Activated CD4-positive, alpha-beta T cell treated with anti-CD3 and anti-CD28 coated beads for 24 hours (primary cell): ENCODE results near the gene ALLC.
"Not testable (repeated sequence)": the region's sequence is repeated elsewhere in the genome, so short reads cannot be mapped to it uniquely, and the experiment has no call there.

Experiments used
- DNase-seq, 2 donors: peaks; one replicate each; pipeline ENCODE4 v3.0.0-alpha.2; 2020; ENCODE audit warnings: low read depth in 2 of 2

Gene ALLC

DNA sequence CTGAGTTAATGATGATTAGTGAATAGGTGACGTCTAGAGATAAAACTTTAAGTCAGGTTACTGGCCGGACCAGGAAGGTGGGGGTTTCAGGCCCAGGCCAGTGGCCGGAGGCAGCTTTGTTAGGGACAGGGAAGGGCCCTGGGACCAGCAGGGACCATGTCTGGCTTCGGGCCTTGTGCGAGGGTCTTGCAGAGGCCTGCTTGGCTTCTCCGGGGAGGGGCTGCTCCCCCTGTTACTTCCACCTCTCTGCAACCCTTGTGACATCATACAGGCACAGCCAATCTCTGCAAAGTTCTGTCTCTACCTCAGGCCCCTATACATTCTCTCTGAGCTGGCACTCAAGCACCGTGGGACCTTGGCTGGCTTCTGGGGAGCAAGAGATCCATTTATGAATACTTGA, at the start of gene ALLC:
TSS of gene ALLC (plus strand) at position 320 of the 400 bp plus-strand sequence. CDS start 12,958 bp downstream, outside the sequence.
- DNase-seq = no peak

DNA sequence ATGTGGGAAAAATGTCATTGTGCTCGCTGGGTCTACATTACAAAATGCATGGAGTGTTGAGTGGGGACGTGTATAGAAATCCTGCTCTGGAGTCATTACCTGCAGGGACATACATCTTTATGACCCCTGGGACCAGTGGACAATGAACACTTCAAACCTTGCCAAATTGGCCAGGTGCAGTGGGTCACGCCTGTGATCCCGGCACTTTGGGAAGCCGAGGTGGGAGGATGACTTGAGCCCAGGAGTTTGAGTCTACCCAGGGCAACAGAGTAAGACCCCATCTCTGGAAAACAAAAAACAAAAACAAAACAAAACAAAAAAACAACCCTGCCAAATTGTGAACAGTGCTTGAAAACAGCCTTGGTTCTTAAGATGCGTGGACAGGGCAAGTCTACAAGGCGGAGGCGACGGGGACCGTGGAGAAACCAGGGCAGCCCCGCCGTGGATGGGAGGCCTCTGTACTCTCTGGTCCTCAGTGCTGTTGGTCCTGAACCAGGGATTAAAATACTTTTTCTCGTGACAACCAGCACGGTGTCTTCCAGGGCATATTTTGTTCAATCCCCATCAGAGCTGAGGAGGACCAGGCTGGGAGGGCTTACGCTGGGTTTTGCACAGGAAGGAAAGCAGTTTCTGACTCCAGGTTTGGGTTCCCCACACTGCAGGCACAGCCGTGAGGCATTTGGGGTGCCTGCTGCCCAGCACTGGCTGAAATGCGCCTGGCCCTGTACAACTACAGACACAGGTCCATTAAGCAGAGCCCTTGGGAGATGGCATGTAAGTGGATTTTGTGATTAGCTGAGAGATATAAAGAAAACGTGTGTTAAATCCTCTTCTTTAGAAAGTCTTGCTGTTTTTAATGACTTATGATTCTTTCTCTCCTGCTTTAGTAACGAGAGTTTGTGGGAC, 49.4 kb upstream of the ALLC start:
- no peak for DNase-seq

- not testable (repeated sequence) for DNase-seq
These were observed 48.7 kb upstream of the ALLC start for GRCh38 chr2:3609279-3609673.

DNA sequence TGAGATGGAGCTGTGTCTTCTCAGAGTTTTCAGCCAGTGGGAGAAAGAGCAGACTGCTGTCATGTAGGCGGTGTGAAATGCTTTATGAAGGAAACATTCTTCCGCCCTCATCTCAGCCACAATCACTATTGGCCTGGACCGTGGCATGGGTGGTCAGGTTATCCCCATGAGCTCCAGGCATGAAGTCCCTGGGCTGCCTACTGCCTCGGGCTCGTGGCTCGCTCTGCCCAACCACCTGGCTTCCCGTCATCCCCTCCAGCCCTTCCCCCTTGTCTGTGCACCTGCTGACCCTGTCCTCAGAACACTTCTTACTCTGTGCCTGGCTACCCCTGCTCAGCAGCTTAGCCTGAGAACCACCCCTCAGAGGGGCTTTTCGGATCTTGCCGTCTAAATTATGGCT, 47.6 kb upstream of the ALLC start:
- no peak for DNase-seq

- DNase-seq = no peak
These were observed 47.0 kb upstream of the ALLC start for GRCh38 chr2:3610881-3611505.

DNA sequence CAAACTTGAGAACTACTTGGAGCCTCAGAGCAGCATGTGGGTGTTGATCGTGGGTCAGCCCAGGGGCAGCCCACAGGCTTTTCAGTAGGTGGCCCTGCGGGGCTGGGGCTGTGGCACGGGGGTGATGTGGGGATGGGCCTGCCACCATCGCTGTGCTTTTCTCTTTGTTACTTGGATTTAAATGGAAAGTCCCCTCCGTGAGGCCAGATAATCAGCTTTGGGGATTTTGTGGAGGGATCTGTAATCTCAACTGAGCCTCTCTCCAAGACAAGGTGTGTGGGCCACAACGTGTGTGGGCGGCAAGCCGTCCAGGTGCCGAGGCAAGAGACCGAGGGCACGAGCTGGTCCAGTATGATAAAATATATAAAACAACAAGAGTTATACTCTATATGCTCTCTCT, 46.4 kb upstream of the ALLC start:
- no peak for DNase-seq

DNA sequence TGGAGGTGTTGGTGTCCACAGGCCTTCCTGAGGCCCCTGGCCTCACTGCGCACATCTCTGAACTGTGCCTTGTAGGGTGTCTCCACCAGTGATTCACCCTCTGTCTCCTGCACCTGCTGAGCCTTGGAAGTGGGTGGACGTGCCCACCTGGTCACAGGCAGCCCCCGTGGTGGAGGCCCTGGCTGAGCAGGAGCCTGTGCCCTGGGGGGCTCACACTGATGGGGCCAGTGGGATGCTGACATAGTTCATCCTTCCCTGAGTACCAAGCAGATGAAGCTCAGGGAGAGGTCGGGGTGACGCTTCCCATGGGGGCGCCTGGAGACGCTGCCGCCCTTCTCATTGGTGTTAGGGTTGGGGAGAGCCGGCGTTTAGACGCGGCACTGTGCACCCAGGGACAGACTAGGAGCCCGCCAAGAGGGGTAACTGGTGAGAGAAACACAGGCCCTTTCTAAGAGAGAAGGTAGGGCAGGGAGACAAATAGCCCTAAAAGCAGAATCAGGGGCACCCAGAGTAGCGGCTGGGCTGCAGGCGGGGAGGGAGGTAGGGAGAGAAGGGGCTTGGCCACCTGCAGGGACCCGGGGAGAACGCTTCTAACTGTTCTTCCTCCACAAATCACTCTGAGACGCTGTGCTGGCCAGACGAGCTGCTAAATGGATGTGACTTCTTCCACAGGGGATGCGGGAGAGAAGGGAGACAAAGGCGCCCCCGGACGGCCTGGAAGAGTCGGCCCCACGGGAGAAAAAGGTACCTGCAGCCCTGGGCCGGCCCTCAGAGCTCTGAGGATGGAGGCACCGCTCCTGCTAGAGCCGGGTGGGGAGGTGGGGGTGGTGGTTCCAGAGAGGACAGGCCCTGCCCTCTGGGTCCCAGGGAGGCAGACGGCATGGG, 45.1 kb upstream of the ALLC start:
- no peak for DNase-seq

- DNase-seq = no peak
These were observed 44.5 kb upstream of the ALLC start for GRCh38 chr2:3613524-3613905.

GRCh38 chr2:3614743-3615142, 43.3 kb upstream of the ALLC start:
- DNase-seq = not testable (repeated sequence)

DNA sequence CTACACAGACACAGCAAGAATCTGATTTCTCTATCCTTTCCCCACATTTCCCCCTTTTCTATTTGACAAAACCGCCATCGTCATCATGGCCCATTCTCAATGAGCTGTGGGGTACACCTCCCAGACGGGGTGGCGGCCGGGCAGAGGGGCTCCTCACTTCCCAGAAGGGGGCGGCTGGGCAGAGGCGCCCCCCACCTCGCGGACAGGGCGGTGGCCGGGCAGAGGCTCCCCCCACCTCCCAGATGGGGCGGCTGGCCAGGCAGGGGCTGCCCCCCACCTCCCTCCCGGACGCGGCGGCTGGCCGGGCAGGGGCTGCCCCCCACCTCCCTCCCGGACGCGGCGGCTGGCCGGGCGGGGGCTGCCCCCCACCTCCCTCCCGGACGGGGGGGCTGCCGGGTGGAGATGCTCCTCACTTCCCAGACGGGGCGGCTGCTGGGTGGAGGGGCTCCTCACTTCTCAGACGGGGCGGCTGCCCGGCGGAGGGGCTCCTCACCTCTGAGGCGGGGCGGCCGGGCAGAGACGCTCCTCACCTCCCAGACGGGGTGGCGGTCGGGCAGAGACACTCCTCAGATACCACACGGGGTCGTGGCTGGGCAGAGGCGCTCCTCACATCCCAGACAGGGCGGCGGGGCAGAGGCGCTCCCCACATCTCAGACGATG, 42.3 kb upstream of the ALLC start:
- not testable (repeated sequence) for DNase-seq

DNA sequence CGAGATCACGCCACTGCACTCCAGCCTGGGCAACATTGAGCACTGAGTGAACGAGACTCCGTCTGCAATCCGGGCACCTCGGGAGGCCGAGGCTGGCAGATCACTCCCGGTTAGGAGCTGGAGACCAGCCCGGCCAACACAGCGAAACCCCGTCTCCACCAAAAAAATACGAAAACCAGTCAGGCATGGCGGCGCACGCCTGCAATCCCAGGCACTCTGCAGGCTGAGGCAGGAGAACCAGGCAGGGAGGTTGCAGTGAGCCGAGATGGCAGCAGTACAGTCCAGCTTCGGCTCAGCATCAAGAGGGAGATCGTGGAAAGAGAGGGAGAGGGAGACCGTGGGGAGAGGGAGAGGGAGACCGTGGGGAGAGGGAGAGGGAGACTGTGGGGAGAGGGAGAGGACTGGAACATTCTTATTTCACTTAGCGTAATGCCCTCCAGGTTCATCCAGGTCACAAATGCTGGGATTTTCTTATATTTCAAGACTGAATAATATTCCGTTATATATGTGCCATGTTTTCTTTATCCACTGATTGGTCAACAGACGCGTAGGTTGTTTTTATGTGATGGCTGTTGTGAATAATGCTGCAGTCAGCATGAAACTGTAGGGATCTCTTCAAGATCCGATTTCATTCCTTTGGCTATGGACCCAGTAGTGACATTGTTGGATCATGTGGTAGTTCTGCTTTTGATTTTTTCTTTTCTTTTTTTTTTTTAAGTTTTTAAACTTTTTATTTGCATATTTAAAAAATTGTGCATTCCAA, 41.4 kb upstream of the ALLC start:
- not testable (repeated sequence) for DNase-seq

DNA sequence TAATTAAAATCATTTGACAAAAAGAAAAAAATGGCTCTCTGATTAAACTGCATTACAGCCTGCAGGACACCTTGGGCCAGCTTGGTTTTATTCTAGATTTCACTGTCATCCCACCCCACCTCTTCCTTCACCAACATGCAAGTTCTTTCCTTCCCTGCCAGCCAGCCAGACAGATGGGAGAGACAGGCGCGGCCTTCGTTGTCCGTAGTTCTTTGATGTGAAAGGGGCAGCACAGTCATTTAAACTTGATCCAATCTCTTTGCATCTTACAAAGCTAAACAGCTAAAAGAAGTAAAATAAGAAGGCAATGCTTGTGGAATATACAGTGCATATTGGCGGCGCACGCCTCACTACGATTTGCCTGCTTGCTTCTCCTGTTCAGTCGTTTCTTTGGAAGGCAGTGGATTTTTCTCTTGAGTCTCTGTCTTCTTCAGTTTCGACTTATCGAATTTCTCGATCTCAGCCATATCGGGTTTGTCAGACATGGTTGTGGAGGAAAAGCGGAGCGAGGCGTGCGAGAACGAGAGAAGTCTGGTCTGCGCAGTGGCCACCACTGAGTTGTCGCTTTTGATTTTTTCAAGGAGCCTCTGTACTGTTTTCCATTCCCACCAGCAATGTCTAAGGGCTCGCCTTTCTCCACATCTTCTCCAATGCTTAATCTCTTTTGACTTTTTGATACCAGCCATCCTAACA, 40.7 kb upstream of the ALLC start:
- no peak for DNase-seq

DNA sequence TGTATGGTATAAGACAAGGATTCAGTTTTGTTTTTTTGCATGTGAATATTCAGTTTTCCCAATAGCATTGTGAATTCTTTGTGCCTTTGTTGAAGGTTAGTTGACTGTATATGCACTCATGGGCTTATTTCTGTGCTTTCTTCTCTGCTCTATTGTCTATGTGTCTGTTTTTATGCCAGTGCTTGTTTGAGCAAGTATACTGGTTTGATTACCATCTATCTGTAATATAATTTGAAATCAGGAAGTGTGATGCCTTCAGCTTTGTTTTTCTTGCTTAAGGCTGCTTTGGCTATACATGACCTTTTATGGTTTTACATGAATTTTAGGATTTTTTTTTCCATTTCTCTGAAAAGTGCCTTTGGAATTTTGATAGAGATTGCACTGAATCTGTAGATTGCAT, 39.6 kb upstream of the ALLC start:
- no peak for DNase-seq

- DNase-seq = no peak
These were observed 39.0 kb upstream of the ALLC start for GRCh38 chr2:3619033-3619432.

DNA sequence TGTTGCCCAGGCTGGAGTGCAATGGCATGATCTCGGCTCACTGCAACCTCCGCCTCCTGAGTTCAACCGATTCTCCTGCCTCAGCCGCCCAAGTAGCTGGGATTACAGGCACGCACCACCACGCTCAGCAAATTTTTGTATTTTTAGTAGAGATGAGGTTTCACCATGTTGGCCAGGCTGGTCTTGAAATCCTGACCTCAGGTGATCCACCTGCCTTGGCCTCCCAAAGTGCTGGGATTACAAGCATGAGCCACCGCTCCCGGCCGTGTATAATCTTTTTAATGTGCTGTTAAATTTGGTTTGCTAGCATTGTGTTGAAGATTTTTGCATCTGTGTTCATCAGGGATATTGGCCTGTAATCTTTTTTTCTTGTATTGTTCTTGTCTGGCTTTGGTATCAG, 38.3 kb upstream of the ALLC start:
- not testable (repeated sequence) for DNase-seq

DNA sequence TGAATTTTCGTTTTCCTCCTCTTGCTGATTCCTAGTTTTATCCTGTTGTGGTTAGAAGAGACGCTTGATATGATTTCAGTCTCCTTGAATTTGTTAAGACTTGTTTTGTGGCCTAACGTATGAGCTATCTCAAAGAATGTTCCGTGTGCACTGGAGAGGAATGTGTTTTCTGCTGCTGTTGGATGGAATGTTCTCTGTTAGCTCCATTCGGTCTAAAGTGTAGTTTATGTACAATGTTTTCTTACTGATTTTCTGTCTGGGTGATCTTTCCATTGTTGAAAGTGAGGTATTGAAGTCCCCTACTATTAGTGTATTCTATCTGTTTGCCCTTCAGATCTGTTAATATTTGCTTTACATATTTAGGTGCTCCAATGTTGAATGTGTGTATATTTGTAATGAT, 37.2 kb upstream of the ALLC start:
- no peak for DNase-seq

- DNase-seq = no peak
These were observed 35.0 kb upstream of the ALLC start for GRCh38 chr2:3622967-3623366.

DNA sequence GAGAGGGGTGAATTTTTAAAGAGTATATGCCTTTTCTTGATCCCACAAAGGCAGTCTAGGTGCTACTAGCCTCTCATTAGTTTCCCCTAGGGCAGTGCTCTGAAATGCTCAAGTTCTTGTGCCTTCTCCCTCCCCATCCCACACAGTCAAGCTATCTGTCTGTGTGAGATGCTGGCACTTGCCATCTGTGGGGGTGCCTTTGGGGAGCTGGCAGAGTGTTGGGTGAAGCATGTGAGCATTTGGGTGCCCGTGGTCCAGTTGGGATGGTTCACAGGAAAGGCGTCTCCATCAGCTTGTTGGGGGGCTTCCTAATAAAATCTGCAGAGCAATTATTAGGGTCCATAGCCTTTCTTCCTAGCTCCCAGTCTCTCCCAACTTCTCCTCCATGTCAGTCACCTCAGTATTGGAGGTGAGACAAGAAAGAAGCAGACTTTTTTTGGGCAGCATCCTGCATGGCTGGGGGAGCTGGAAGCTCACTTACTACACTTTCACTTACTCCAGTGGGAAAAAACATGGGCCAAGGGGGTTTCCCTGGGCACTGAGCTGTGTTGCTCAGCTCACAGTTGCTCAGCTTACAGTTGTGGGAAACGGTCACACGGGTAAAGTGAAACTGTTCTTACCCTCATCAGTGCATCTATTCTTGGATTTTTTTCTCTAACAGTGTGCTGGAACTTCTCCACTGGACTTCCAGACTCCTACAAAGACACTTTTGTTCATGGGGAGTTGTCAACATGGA, 33.8 kb upstream of the ALLC start:
- no peak for DNase-seq

GRCh38 chr2:3625186-3625585, 32.8 kb upstream of the ALLC start:
- DNase-seq = no peak
